WI38 (cell line): ENCODE measurements around the gene EGFR.

ENCODE experiments used
- H3K4me3 ChIP-seq: 2 replicates; pipeline ENCODE4 v1.5.1; 2011; ENCODE audit warnings: low read depth, mild to moderate bottlenecking, control low read depth, low read length
- TF ChIP-seq, protein P1 (sequence below): IDR thresholded peaks from 2 replicates; pipeline ENCODE4 v1.5.1; 2012; ENCODE audit warnings: low read depth, mild to moderate bottlenecking, control low read depth, low read length

Gene EGFR

DNA sequence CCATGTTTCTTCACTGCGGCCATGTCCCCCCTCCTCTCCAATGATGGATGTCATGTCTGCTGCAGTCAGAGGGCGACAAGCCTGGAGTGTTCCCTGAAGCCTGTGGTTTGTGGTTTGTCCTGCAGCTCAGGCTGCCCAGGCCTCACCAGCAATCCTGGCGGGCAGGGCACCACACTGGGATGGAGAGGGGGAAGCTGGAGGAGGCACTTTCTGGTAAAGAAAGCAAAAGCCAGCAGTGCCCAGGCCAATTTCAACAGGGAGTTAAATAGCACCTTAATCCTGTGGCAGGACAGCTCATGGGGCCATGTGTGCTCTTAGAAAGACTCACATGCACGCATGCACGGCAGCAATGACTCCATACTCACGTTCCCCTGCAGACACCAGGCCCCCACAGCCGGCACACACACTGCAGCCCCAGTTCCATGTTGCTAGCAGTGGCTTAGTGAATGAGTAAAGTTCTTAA is 158.3 kb downstream of the EGFR start:
- TF ChIP-seq, protein P1, sequence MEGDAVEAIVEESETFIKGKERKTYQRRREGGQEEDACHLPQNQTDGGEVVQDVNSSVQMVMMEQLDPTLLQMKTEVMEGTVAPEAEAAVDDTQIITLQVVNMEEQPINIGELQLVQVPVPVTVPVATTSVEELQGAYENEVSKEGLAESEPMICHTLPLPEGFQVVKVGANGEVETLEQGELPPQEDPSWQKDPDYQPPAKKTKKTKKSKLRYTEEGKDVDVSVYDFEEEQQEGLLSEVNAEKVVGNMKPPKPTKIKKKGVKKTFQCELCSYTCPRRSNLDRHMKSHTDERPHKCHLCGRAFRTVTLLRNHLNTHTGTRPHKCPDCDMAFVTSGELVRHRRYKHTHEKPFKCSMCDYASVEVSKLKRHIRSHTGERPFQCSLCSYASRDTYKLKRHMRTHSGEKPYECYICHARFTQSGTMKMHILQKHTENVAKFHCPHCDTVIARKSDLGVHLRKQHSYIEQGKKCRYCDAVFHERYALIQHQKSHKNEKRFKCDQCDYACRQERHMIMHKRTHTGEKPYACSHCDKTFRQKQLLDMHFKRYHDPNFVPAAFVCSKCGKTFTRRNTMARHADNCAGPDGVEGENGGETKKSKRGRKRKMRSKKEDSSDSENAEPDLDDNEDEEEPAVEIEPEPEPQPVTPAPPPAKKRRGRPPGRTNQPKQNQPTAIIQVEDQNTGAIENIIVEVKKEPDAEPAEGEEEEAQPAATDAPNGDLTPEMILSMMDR = no peak
- H3K4me3 ChIP-seq = no peak overlapping the region

DNA sequence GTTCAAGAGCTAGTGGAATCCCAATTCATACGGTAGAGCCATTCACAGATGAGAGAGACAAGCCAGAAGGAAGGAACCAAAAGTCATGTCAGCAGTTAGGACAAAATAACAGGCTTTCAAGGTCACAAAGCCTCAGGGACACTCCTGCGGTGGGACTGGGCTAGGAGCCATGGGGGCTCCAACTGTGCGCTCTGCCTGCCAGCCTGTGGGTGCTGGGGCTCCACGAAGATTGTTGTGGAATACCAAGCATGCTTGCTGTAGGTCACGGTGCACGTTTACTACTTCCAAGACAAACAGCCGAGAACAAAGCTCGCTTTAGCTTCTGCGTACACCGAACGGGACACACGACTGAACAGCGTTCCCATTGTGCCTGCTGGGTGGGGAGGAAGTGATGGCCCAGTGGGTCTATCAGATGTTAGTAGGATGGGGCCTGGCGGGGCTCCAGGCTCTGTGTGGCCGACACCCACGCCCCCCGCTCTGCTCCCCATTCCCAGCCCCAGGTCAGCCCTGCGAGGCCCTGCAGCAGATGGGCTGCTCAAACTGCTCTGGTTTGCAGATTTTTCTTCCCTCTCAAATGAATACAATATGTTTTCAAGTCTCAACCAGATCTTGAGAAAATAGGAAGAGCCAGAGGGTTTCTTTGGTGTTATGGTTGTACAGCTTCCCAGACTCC is 158.9 kb downstream of the EGFR start:
- H3K4me3 ChIP-seq = no peak overlapping the region
- TF ChIP-seq, protein P1 = no peak

DNA sequence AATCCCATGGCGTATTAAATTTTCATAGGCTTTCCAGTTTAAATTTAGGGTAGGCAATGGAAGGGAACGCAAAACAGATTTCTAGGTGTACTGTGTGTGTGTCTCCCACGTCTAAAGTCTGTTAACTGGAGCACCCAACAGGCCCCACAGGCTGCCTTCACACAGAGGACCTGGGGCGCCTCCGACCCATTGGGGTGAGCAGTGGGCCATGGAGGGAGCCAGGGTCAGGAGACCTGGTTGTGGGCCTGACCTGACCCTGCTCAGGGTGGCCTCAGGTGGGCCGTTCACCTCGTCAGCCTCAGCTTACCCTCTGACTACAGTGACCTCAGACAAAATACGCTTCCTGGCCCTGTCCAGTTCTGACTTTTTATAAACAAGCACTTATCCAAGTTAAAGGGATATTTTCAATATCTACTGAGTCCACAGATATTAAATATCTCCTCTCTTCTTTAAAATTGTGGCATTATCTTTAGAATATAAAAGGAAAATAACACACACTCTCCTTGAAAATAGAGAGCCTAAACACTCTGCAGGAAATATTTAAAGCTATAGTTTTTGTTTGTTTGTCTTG is 159.6 kb downstream of the EGFR start:
- no peak overlapping the region for H3K4me3 ChIP-seq
- TF ChIP-seq, protein P1 = no peak

DNA sequence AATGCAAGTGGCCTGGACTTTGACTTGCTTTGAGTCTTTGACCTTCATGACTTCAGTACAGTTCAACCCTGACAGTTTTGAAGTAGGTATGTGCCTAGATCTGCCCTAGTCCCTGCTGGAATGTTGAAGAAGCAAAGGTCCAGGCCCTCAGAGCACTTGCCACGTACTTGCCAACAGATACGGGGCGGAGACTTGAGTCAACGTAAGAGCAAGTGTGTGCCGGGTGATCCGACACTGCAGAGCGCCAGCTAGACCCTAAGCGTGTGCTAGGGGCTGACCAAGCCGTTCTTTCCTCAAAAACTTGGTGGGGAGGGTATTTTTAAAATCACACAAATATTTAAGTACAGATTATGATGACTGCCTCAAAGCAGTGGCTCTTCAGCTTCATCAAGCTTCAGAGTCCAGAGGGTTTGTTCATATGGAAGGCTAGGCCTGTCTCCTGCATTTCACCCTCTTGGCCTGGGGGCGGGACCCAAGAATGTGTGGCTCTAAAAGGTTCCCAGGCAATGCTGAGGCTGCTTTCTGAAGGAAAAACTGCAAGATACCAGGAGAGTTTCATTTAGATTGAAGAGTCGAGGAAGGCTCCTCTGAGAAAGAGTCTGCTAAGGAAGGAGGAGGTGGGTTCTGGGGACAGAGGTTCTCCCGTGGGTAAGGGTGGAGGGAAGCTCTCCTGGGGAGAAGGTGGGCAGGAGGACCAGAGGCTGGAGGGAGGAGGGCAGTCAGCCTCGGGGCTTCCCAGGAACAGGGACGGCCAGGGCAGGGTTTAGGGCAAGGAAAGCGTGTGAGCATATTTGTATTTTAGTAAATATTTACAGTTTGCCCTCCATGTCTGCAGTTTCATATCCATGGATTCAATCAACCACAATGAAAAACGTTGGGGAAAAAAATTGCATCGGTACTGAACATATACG is 160.3 kb downstream of the EGFR start:
- TF ChIP-seq, protein P1 = no peak
- no peak overlapping the region for H3K4me3 ChIP-seq

DNA sequence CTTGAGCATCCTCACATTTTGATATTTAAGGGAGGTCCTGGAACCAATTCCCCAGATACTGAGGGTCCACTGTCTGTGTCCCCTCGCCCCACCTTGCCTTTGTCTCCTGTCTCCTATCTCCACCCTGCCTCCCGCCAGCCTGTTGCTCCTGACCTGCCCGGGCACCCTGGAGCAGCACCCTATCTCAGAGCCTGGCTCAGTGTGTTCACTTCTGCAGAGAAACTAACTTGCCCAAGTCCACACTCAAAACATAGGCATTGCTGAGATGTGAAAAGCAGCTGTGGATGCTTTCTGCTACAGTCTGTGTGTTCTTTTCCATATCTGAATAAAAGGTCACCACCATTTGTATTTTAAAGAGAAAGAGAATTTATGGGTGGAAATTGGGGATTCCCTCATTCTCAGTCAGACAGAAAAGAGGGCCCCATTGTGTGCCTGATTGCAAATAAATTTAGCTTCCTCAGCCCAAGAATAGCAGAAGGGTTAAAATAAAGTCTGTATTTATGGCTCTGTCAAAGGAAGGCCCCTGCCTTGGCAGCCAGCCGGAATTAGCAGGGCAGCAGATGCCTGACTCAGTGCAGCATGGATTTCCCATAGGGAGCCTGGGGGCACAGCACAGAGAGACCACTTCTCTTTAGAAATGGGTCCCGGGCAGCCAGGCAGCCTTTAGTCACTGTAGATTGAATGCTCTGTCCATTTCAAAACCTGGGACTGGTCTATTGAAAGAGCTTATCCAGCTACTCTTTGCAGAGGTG is 161.3 kb downstream of the EGFR start:
- TF ChIP-seq, protein P1 = no peak
- H3K4me3 ChIP-seq = no peak overlapping the region

DNA sequence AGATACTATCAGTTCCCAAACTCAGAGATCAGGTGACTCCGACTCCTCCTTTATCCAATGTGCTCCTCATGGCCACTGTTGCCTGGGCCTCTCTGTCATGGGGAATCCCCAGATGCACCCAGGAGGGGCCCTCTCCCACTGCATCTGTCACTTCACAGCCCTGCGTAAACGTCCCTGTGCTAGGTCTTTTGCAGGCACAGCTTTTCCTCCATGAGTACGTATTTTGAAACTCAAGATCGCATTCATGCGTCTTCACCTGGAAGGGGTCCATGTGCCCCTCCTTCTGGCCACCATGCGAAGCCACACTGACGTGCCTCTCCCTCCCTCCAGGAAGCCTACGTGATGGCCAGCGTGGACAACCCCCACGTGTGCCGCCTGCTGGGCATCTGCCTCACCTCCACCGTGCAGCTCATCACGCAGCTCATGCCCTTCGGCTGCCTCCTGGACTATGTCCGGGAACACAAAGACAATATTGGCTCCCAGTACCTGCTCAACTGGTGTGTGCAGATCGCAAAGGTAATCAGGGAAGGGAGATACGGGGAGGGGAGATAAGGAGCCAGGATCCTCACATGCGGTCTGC is 162.2 kb downstream of the EGFR start:
- H3K4me3 ChIP-seq = no peak overlapping the region
- TF ChIP-seq, protein P1 = no peak
